ENCODE data around the gene ACLY. TPM values are rescaled to one million over a fixed set of nuclear protein-coding genes. Genes with fewer than 3 reads are reported as not detected.

Gene ACLY
- total and polyA plus RNA-seq, 5 experiments from 2014 or later = 42.7 to 79.3 (median 61.3) TPM

- POLR2A ChIA-PET = interaction anchor here (0.7 kb wide), 1 partner anchor 401 kb away, joined by 3 read pairs; no protein-coding TSS in a partner anchor
- Mint-ChIP-seq H3K27ac (no peak overlapping the region), H3K36me3 (no peaks in the 10 kb centered on the region), H3K4me3 (no peak overlapping the region), H3K9me3 (no peaks in the 10 kb centered on the region), H3K27me3 (no peaks in the 10 kb centered on the region), H3K4me1 (peaks cover 0 to 4% (median 2%) of the 10 kb centered on the region in 4 donors)
- DNase-seq (no peak), ATAC-seq (no peak)
Observed at GRCh38 chr17:41957869-41958439, 39.2 kb upstream of the ACLY start.

- no peaks in the 10 kb centered on the region for H3K9me3 Mint-ChIP-seq
- no peaks in the 10 kb centered on the region for H3K27me3 Mint-ChIP-seq
- H3K27ac Mint-ChIP-seq = no peak overlapping the region
- H3K4me1 Mint-ChIP-seq = no peaks in the 10 kb centered on the region
- H3K4me3 Mint-ChIP-seq = no peak overlapping the region
- DNase-seq = no peak
- POLR2A ChIA-PET = no interaction called here
- no peak for ATAC-seq
- H3K36me3 Mint-ChIP-seq = no peaks in the 10 kb centered on the region
Observed at GRCh38 chr17:41957031-41957868, 38.5 kb upstream of the ACLY start.

GRCh38 chr17:41956522-41956921, 37.8 kb upstream of the ACLY start:
- Mint-ChIP-seq H3K27ac (peak overlapping the region in 1 of 10 donors; percentile 15), H3K36me3 (no peaks in the 10 kb centered on the region), H3K9me3 (no peaks in the 10 kb centered on the region), H3K4me1 (no peaks in the 10 kb centered on the region), H3K27me3 (no peaks in the 10 kb centered on the region), H3K4me3 (no peak overlapping the region)
- POLR2A ChIA-PET = no interaction called here
- ATAC-seq (no peak), DNase-seq (no peak)

- no peak overlapping the region for H3K27ac Mint-ChIP-seq
- no peaks in the 10 kb centered on the region for H3K9me3 Mint-ChIP-seq
- H3K27me3 Mint-ChIP-seq = no peaks in the 10 kb centered on the region
- DNase-seq (no peak), ATAC-seq (no peak)
- H3K4me3 Mint-ChIP-seq = no peak overlapping the region
- H3K4me1 Mint-ChIP-seq = no peaks in the 10 kb centered on the region
- POLR2A ChIA-PET = interaction anchor here (1.3 kb wide), 1 partner anchor 9 kb away, joined by 4 read pairs; no protein-coding TSS in a partner anchor
- H3K36me3 Mint-ChIP-seq = no peaks in the 10 kb centered on the region
Observed at GRCh38 chr17:41948762-41949460, 30.2 kb upstream of the ACLY start.

GRCh38 chr17:41944943-41945342, 26.2 kb upstream of the ACLY start:
- no peak overlapping the region for H3K27ac Mint-ChIP-seq
- no peaks in the 10 kb centered on the region for H3K36me3 Mint-ChIP-seq
- H3K27me3 Mint-ChIP-seq = peaks cover 0 to 5% (median 0%) of the 10 kb centered on the region in 5 donors
- H3K9me3 Mint-ChIP-seq = no peaks in the 10 kb centered on the region
- H3K4me3 Mint-ChIP-seq = no peak overlapping the region
- DNase-seq (no peak), ATAC-seq (no peak)
- H3K4me1 Mint-ChIP-seq = peaks cover 0 to 4% (median 0%) of the 10 kb centered on the region in 4 donors
- POLR2A ChIA-PET = interaction anchor here (0.7 kb wide), 1 partner anchor 9 kb away, joined by 4 read pairs; no protein-coding TSS in a partner anchor

- no peaks in the 10 kb centered on the region for H3K36me3 Mint-ChIP-seq
- H3K9me3 Mint-ChIP-seq = no peaks in the 10 kb centered on the region
- ATAC-seq (no peak), DNase-seq (no peak)
- peaks cover 0 to 5% (median 0%) of the 10 kb centered on the region in 5 donors for H3K27me3 Mint-ChIP-seq
- peak overlapping the region in 2 of 10 donors; percentile 41 to 54 for H3K27ac Mint-ChIP-seq
- H3K4me3 Mint-ChIP-seq = no peak overlapping the region
- POLR2A ChIA-PET = no interaction called here
- H3K4me1 Mint-ChIP-seq = peaks cover 0 to 4% (median 0%) of the 10 kb centered on the region in 4 donors
Observed at GRCh38 chr17:41943492-41943891, 24.7 kb upstream of the ACLY start.

GRCh38 chr17:41942626-41943373, 24.0 kb upstream of the ACLY start:
- DNase-seq = no peak
- H3K27ac Mint-ChIP-seq = peak overlapping the region in 2 of 10 donors; percentile 41 to 54
- POLR2A ChIA-PET = no interaction called here

GRCh38 chr17:41941168-41941567, 22.4 kb upstream of the ACLY start:
- POLR2A ChIA-PET = interaction anchor here (0.9 kb wide), 1 partner anchor 77 kb away, joined by 6 read pairs; no protein-coding TSS in a partner anchor
- Mint-ChIP-seq H3K36me3 (no peaks in the 10 kb centered on the region), H3K9me3 (no peaks in the 10 kb centered on the region), H3K4me3 (no peak overlapping the region), H3K4me1 (peaks cover 0 to 4% (median 0%) of the 10 kb centered on the region in 4 donors), H3K27ac (peak overlapping the region in 2 of 10 donors; percentile 49 to 58), H3K27me3 (peaks cover 0 to 5% (median 0%) of the 10 kb centered on the region in 5 donors)
- DNase-seq (no peak), ATAC-seq (no peak)

More at GRCh38 chr17:41942626-41943373, 24.0 kb upstream of the ACLY start:
- no peak for ATAC-seq
- H3K4me1 Mint-ChIP-seq = peaks cover 0 to 4% (median 0%) of the 10 kb centered on the region in 4 donors
- H3K36me3 Mint-ChIP-seq = no peaks in the 10 kb centered on the region
- H3K9me3 Mint-ChIP-seq = no peaks in the 10 kb centered on the region
- H3K4me3 Mint-ChIP-seq = no peak overlapping the region
- peaks cover 0 to 5% (median 0%) of the 10 kb centered on the region in 5 donors for H3K27me3 Mint-ChIP-seq

GRCh38 chr17:41939693-41940090, 20.9 kb upstream of the ACLY start:
- H3K27ac Mint-ChIP-seq = no peak overlapping the region
- POLR2A ChIA-PET = interaction anchor here (1.3 kb wide), 1 partner anchor 10 kb away, joined by 4 read pairs; no protein-coding TSS in a partner anchor
- peaks cover 0 to 5% (median 0%) of the 10 kb centered on the region in 5 donors for H3K27me3 Mint-ChIP-seq
- H3K9me3 Mint-ChIP-seq = no peaks in the 10 kb centered on the region
- DNase-seq = no peak
- H3K4me3 Mint-ChIP-seq = no peak overlapping the region
- H3K36me3 Mint-ChIP-seq = no peaks in the 10 kb centered on the region
- H3K4me1 Mint-ChIP-seq = peaks cover 0 to 4% (median 0%) of the 10 kb centered on the region in 4 donors
- no peak for ATAC-seq

- Mint-ChIP-seq H3K27me3 (peaks cover 0 to 5% (median 0%) of the 10 kb centered on the region in 5 donors), H3K4me1 (peaks cover 0 to 4% (median 0%) of the 10 kb centered on the region in 4 donors), H3K27ac (no peak overlapping the region), H3K36me3 (no peaks in the 10 kb centered on the region), H3K9me3 (no peaks in the 10 kb centered on the region), H3K4me3 (no peak overlapping the region)
- no peak for ATAC-seq
- POLR2A ChIA-PET = interaction anchor here (1.3 kb wide), 1 partner anchor 10 kb away, joined by 4 read pairs; no protein-coding TSS in a partner anchor
- DNase-seq = no peak
Observed at GRCh38 chr17:41939044-41939692, 20.4 kb upstream of the ACLY start.

GRCh38 chr17:41937970-41938954, 19.5 kb upstream of the ACLY start:
- Mint-ChIP-seq H3K27me3 (peaks cover 0 to 5% (median 0%) of the 10 kb centered on the region in 5 donors), H3K4me1 (peaks cover 0 to 4% (median 0%) of the 10 kb centered on the region in 4 donors), H3K36me3 (no peaks in the 10 kb centered on the region), H3K9me3 (no peaks in the 10 kb centered on the region), H3K4me3 (no peak overlapping the region), H3K27ac (no peak overlapping the region)
- ATAC-seq (no peak), DNase-seq (no peak)
- POLR2A ChIA-PET = no interaction called here

All from naive thymus-derived CD8-positive, alpha-beta T cell (primary cell).